Activated naive CD4-positive, alpha-beta T cell treated with anti-CD3 and anti-CD28 coated beads, Interleukin-2, amount 50 U/mL, for 16 hours (primary cell): ENCODE data around the gene GRIN3A.
"Not testable (repeated sequence)": the region's sequence is repeated elsewhere in the genome, so short reads cannot be mapped to it uniquely, and the experiment has no call there.

Source experiments
- DNase-seq: peaks from one replicate; pipeline ENCODE4 v3.0.0-alpha.2; 2020

GRIN3A gene

DNA sequence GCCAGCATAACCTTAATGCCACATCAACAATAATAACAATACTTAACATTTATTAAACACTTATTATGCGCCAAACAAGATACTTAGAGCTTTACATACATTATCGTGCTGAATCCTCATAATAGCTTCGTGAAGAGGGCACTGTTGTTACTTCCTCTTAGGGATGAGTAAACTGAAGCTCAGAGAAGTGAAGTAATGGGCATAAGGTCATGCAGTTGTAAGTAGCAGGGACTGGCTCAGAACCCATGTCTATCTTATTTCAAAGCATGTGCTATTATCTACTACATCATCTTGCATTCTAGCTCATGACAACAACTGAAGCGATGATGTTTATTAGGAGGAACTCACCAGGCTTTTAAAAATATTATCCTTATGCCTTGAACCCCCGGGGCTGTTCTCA is 108.8 kb downstream of the GRIN3A start:
- no peak for DNase-seq

DNA sequence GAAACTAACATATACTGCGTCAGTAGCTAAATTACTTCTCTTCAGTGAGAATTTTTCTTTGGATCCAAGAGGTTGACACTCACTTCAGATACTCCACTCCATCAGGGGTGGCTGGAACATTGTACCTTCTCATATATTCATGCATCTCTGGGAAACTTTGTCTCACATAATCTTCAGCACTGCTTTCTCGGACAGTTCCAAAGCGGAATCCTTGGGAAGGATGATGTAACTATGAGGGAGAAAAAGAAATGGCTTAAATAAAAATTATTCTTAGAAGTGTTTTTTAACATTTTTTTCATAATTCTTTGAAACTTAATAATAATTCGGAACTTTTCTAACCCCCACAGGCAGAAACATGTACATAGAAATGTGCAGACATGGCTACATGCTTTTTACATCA is 110.3 kb downstream of the GRIN3A start:
- DNase-seq: no peak

DNA sequence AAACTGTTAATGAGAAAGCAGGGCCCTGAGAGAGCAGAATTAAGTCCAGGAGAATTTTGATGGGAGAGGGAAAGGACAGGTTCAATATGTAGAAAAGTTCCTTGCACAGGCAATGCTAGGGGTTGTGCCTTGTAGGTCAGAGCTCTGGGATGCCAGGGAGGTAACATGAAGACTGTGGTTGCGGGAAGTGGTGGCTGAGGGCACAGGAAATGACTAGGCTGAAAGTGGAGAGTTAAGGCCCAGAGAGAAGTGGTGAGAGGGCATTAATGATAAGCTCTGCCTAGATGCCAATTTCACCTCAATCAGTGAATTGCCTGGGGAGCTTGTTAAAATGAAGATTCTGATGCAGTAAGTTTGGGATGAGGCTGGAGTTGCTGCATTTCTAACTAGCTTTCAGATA is 112.2 kb downstream of the GRIN3A start:
- no peak for DNase-seq

DNA sequence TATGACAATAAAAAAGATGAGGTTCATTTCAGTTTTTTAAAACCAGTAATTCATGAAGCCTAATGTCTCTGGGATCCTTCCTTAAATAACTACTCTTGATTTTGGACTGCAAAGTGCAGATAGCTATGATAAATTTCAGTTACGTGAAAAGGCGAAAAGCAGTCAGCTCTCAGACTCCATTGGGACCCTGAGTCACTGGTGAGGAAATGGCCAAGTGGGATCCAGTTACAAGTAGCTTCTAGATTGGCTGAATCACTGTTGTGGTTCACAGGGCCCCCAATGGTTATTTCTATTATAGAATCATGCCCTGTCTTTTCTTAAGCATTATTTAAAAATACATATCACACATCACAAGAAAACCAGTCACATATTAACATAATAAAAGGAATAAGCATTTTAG is 112.6 kb downstream of the GRIN3A start:
- DNase-seq: no peak

DNA sequence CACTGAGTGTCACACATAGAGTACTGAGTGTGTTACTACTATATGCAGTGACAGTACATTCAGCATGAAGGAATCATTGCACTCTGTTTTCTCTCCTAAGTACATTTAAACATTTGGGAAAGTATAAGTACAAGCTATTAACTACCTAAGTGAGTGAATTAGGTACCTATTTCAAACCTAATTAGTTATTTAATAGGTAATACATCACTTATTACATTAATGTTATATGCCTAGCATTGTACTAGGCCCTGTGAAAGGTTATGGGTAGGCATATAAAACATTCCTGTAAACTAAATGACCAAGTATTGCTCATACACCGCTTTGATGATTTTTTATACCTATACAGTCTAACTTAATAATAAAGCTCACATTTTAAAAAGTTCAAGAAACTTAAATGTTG is 118.0 kb downstream of the GRIN3A start:
- DNase-seq: no peak

DNA sequence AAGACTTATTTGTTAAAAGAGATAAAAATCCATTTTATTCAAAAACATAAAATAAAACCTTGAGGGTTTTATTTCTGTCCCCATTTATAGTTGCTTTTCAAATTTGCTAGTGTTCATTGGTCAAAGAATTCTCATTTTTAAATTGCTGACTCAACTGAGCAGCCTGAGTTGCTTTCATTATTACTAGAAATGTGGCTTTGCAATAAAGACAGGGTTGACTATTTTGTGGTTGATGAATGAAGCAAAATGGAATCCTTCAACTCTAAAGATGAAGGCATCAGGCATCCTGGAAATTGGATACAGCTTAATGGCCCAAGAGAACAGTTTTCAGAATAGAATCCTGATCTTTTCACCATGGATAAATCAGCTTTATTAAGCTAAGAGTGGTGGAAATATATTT is 119.7 kb downstream of the GRIN3A start:
- DNase-seq: no peak

DNA sequence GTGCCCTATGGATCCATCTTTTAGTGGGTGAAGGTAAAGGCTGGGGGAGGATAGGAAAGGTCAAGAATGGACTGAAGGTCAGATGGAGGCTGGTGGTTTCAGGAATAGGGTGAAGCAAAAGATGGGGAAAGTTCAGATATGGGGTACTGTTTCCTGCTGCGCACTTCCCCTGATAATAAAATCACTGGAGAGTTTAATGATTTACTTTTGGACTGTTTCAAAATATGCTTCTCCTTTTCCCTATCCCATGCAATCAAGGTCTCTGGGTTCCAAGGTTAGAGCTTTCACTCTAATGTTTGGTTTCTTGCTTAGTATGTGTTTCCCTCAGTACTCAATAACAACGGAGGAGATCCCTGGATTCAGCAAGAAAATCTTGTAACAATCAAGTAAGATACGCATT is 132.9 kb downstream of the GRIN3A start:
- DNase-seq: no peak

DNA sequence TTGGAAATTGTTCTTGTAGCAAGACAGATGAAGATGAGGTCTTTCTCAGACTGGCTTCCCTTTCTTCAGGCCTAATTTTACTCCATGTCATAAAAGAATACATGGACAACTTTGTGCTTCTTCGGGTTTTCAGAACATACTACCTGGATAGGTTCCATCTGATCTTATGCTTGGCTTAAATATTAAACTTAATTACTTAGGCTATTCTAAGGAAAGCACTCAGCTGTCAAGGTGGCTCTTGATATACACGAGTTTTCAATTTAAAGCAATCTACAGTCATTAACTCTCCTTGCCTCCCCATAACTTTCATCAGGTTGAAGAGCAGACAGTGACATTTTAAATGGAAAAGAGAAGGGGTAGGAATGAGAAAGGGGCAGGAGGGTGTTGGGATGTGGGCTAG is 134.2 kb downstream of the GRIN3A start:
- no peak for DNase-seq

DNA sequence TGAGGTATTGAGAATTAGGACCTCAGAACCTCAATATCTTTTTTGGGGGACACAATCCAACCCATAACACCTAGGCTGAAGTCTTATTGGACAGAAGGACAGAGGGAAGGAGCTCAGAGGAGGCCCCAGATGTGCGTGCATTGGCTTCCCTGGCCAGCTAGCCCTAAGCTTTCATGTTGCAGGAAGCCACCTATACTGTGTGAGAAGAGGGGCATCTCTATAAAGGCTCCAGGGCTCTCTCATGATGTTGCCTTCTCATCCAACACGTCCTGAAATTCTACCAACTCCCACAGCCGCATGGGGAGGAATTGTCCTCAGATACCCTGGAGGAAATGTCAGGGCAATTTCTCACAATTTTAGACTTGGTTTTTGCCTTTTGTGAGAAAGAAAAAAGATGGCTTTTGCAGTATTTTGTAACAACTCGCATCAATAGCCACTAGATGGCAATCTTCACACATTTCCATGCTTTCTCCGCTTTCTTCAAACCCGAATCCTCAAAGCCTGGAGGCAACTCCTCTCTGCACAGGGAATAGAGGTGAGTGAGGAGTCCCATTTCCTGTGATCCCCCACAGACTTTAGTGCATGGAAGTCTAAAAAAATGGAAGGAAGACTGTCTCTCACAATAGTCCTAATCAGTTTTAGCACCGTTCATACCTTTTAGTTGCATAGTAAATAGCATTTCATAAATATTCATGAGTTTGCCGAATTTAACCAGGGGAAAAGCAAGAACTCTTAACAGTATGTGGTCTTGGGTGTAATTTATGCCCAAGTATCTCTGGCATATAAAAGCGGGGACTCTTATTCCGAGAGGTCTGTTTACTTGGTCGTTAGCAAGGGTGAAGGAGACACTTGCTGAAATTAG is 136.3 kb downstream of the GRIN3A start:
- DNase-seq: no peak

DNA sequence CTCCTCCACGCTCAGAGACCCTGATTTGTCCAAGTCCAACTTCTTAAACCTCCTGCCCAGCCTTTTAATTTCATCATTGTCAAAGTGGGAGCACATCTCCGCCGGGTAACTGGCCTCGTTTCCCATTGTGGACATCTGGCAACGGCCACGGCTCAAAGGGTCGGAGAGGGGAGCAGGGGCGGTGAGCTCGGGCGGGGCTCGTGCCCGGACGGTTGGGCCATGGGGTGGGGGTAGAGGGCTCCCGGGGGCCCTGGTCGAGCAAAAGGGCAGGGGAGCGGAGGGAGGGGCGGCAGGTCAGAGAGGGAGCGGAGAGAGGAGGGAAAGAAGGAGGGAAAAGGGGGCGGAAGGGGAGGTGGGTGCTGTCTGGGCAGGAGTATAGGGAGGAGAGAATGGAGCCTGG is 143.7 kb downstream of the GRIN3A start, which contains the start of gene PPP3R2:
TSS of gene PPP3R2 (minus strand) at position 174 of the 400 bp plus-strand sequence. CDS start at position 126, 48 bp downstream.
- DNase-seq: no peak

DNA sequence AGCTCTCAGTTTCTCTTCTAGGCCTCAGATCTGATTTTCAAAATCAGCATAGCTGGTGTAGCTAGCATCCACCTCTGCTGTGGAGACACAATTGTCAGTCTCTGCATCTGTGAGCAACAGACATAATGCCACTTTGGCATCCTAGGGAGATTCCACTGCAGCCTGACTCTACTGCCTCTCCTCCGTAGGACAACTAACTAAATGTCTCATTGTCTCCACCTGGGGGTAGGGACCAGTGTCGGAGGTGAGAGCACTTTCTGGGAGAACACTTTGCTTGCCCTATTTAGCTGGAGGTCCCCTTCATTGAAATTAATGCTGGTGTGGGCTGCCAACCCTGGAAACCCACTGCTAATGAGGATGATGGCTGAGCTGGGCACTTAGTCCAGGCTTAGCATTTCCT is 145.1 kb downstream of the GRIN3A start:
- no peak for DNase-seq

DNA sequence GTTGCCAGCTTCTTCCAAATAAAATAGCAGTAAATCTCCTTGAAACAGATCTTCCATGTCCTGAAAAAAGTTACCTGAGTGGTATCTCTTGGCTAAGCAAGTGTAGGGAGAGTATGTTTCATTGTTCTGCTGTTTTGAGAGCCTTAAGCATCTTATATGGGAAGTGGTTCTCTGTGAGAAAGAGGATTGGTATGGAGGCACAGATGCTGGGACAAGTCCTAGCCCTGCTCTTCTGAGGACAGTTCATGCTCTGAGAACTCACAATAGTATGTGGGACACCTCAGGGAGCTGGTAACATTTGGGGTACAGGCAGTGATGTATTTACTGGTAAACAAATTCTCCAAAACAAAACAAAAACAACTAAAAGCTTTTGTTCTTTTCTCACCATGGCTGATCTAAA is 145.7 kb downstream of the GRIN3A start:
- DNase-seq: no peak

DNA sequence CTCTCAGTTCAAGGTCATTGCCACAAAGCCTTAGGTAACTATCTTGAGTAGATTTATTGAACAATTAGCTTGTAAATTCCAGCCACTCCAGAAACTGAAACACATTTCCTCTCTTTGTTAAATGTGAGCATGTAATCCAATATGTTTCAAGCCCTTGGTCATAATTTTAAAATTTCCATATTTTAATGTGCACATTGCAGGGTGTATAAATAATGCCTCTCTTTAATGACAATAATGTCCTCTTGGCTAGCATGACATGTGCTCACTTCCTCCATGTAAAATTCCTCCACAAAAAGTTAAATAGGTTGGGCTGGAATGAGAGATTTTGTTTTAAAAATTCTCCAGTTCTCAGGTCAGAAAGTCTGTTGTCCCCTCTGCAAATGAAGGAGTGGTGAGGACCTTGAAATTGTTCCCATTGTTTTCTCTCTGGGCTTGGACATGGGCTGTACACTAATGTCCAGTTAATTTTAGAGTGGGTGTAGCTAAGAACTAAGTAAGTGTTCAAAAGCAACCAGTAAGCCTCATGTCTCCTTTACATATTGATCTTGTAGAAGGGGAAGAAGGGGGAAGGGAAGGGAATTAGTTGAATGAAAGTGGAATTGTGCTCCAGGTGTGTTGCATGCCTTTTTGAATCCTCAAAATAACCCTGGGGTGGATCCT is 146.5 kb downstream of the GRIN3A start:
- no peak for DNase-seq

DNA sequence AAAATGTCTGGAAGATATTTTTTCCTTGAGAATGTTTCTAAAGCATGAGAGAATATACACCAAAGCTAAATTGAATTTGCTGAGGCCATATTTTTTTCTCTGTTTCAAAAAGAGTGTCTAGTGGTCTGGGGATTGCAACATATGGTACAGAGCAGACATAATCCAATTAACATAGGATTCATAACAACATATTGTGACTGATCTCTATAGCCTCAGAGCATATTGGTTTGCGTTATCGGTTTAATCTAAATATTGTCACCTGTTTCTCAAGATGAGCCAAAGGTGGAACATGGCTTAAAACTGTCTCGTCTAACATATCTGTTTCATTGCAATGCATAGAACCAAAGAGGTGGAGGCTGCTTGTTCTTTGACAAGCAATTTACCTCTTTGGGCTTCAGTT is 147.5 kb downstream of the GRIN3A start:
- no peak for DNase-seq

DNA sequence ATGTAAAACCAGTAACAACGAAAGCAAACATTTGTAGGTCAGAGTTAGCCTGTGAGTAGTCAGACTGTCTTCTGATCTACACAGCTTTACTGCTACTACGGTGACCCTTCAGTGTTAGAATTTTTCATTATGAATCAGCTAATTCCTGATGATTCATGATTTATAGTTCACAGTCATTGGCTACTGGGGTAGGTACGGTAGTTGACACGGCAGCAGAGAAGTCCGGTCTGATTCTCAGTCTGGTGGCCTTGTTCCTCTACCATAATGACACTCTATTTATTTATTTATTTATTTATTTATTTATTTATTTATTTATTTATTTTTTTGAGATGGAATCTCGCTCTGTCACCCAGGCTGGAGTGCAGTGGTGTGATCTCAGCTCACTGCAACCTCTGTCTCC is 148.4 kb downstream of the GRIN3A start:
- DNase-seq: not testable (repeated sequence)

DNA sequence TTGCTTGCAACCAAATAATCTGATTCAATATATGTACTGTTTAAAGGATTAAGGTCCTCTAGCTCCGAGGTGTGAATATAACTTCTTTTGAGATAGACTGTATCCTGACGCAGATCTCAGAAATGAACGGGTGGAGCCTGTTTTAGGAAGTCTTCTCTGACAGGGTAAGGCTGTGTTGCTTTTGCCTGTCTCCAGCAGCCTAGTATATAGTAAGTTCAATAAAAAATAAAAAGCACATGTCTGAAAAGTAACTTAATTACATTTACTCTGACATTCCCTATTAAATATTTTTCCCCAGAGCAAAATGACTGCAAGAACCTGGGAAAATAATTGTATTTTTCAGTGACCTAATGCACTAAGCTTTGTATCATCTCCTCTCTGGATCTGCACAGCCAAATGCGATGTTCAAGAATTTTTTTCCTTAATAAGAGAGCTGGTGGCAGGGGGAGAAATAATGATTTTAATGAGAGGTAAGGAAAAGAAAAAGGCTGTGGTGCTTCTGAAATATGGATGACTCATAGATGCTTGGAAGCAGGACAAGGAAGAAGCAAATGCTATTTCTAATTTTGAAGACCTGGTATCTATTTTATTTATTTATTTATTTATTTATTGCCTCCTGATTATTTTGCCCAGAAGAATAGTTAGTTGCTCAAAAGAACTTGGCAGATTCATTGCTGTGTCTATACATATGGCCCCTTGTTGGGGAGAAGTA is 151.0 kb downstream of the GRIN3A start:
- DNase-seq: no peak

DNA sequence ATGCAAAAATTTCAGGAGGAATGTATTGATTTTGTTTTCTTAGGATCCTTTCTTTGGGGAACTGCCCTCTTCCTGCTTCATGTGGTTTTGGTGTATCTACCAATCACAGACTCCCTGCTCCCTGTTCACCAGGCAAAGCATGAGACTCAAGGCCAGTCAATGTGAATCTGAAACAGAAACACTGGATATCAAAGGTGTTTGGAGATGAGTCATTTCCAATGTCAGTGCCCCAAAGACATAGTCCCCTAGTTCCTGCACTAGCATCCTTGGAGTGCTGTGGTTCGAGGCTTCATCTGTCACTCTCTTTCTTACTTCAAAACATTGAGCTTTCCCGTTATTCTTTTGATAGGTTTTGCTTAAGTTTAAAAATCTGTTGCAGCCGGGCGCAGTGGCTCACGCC is 151.8 kb downstream of the GRIN3A start:
- no peak for DNase-seq

DNA sequence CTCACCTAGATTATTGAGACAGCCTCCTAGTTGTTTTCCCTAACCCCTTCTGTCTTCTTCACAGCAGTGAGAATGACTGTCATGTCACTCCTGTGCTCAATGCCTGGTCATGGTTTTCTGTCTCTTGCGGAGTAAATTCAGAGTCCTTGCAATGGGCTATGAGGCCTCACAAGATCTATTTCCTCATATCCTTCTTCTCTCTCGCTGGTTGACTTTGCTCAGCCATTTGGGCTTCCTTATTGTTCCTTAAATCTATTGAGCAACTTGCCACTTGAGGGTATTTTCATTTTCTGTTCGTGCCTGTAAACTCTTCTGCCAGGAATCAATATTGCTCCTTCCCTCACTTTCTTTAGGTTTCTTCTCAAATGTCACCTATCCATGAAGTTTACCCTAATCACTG is 152.7 kb downstream of the GRIN3A start:
- no peak for DNase-seq

DNA sequence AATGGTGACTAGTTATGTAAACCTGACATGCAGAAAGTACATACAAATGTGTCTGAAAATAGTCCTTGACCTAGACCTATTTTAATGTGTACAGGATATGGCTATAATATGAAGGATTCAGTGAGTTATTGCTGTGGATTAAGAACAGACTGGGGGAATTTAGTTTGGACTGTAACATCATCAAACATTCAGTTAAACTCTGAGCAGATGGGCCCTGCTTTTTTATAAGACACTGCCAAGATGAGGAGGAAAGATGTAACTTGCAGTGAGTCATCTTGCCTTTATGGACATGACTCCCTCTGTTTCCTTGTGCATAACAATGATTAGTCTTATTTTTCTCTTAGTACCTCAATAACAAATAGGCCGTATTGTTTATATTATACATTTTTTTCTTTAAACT is 155.9 kb downstream of the GRIN3A start:
- no peak for DNase-seq

DNA sequence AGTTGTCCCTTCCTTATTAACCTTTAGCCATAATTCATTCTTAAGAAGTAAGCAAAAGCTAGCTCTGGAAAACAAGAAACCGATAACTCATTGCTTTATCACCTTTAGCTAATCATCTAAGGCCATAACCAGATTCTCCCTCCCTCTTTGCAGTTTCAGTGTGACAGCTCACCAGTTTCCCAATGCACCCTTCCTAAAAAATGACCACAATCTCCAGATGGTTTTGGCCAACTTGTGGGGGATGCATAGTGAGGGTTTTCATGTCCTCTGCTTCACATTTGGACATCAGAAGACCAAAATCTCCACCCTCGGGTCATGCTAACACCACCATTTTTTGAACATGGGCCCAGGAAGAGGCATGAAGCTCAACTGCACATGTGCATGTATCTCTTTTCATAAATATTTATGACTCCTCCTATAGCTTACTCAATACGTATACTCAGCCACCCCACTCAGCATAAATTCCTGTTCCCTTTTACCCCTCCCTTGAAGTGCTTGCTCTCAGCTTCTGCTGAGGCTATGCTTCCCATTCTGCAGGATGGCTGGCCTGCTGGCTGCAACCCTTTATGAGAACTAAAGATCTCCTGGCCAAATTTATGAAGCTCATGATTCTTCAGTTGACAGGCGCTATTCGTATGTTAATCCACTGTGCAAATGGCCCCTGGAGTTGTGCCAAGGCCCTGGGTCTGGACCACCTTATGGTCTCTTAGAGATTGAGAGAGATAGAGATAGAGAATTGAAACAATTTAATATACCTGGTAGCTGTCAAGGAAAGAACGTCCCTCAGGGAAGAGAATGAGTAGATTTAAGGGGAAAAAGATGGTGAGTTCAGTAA is 158.5 kb downstream of the GRIN3A start:
- DNase-seq: no peak

DNA sequence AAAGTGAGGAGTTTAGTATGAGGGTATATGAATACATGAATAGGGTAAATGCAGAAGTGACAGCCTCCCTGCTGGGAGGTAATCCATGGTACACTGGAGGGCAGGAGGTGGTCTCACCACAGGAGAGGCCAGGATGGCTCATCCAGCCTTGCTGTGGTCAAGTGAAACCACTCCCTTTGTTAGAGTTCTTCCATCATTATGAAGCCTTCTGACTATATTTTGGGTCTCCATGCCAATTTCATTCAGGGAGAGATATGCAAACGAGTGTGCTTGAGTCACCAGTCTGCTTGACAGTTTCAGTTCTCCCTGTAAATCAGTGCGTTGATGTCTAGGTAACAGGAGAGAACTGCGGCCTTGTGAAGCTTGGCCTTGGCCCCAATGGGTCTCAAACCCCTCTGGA is 160.1 kb downstream of the GRIN3A start:
- DNase-seq: no peak

DNA sequence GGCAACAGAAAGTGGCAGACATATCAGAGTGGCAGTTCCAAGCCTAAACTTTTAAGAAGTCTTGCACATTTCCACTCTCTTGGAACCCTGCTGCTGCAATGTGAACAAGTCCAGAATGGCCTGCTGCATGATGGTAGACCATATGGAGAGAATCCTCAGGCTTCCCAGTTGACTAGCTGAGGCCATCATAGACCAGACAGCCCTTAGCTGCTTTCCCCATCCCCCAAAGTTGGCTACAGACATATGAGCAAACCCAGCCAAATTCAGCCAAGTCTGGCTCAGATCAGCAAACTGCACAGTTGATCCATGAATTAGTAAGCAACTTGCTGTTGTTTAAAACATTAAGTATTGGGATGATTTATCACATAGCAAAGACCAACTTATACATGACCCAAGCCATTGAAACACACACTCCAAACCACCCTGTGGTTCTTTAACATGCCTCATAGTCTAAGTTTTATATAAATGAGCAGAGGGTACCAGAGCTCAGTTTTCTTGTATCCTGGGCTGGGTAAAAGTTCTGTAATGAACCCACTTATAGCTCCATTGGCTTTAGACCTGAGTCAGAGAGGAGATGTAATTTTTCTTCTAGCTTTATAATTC is 163.6 kb downstream of the GRIN3A start:
- DNase-seq: no peak

DNA sequence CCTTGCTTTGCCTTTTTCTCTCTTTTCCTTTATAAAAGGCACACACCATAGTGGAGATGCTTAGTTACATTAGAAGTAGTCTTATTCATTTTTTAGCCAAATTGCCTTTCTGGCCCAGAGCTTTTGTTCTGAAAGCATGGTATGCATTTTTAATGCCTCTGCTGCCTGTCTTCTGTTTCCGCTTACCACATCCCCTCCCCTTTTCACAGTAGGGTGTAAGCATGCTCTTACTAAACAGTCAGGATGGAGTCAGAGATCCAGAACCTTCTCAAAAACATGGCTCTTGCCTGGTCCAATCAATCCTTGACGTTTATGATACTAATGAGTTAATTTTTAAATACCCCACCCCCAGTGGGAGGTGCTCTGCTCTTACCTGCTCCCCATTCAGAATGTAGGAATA is 166.1 kb downstream of the GRIN3A start:
- DNase-seq: no peak
